Ovary (tissue), 9 donors: ENCODE results near the gene BEAN1. TPM values are rescaled to one million over a fixed set of nuclear protein-coding genes. Genes with fewer than 3 reads are reported as not detected.
A peak's percentile ranks its signal among the peaks of the same experiment; 100 is the strongest.

Experiments
- DNase-seq, 5 donors: peaks; one replicate each; pipeline ENCODE4 v3.0.0-alpha.2; 2019 to 2020
- H3K27ac ChIP-seq, 2 donors: fragments of 200-600 bp; one replicate each; pipeline versions ENCODE4 v1.5.1 to v1.8.0; 2019 to 2022
- H3K27me3 ChIP-seq: fragments of 200-600 bp; one replicate; pipeline ENCODE4 v1.8.0; 2022
- H3K36me3 ChIP-seq: fragments of 200-600 bp; sonication (generic); one replicate; pipeline ENCODE4 v1.5.1; 2019
- H3K4me1 ChIP-seq: one replicate; pipeline ENCODE4 v1.8.1; 2013; ENCODE audit warnings: mild to moderate bottlenecking, moderate library complexity; ENCODE audit not compliant: insufficient read depth
- H3K4me3 ChIP-seq: fragments of 200-600 bp; sonication (generic); one replicate; pipeline ENCODE4 v1.5.1; 2017
- H3K9me3 ChIP-seq, 2 donors: fragments of 200-600 bp in 1 of 2; sonication (generic) in 1 of 2; one replicate each; pipeline versions ENCODE4 v1.5.1 to v1.8.1; 2013 to 2019; ENCODE audit warnings: mild to moderate bottlenecking in 1 of 2, moderate library complexity in 1 of 2
- EP300 ChIP-seq: sonication (generic); formaldehyde crosslinking; IDR thresholded peaks from one replicate; pipeline ENCODE4 v1.6.1; 2017; ENCODE audit warnings: antibody characterized with exemption
- POLR2A ChIP-seq: fragments of 450-650 bp; IDR thresholded peaks from one replicate; pipeline ENCODE4 v1.6.1; 2017; ENCODE audit warnings: antibody characterized with exemption, mild to moderate bottlenecking, moderate library complexity
- WGBS, 3 donors: extraction: QIAGEN DNeasy Blood & Tissue Kit in 1 of 3; methylation state at CpG; one replicate each; pipeline versions ENCODE4 v1.1.5 to v1.1.7; 2013 to 2017; 5-methylcytosine and 5-hydroxymethylcytosine counted together
- intact Hi-C, 4 donors: fragments of 100-400 bp; cut with DNase I; formaldehyde crosslinking; loops; one replicate each; pipeline versions ENCODE4 v1.11.0 to v1.15.1; 2022 to 2023
- polyA plus RNA-seq, 2 donors: library from polyadenylated mRNA; stranded (reverse); fragments of 200-250 nt in 1 of 2; fragments of 350-450 nt in 1 of 2; fragmentation: Illumina TruSeq in 1 of 2; extraction: RNeasy Lipid Tissue Mini Kit (QIAGEN cat#74804) in 1 of 2; gene quantifications; one replicate each; pipeline ENCODE4 v1.2.3, GENCODE V29; 2013 to 2014
- total RNA-seq, 7 donors: library from RNA; depleted of rRNA in 2 of 7; stranded (reverse); fragments of >200 nt in 2 of 7; fragmentation: NEBNext Ultra II Directional in 3 of 7; extraction: Animal tissue kit (Norgen Biotek cat#: 25700) in 3 of 7; gene quantifications; one replicate each; pipeline versions ENCODE4 v1.1.0 to v1.2.4, GENCODE V29; 2016 to 2023
- TF ChIP-seq, protein P1 (sequence below), 3 donors: fragments of 450-650 bp in 2 of 3; fragments of 200-600 bp in 1 of 3; IDR thresholded peaks; one replicate each; pipeline versions ENCODE4 v1.5.1 to v1.8.0; 2016 to 2022; ENCODE audit warnings: antibody characterized with exemption in 3 of 3, mild to moderate bottlenecking in 1 of 3
- donor health status: DM: no; HTN: no; CAD: no; lungs with moderate emphysema.
- donor health status: DM: no; HTN: no; CAD: no.
- donor health status: Bipolar disorder and iron deficiency.
- donor health status: DM: yes; HTN: yes; CAD: no.
- donor health status: DM: no; HTN: no; CAD: no.
- donor health status: DM: yes; HTN: yes; CAD: no.

BEAN1 gene
- total and polyA plus RNA-seq, 9 donors, result 0.15 to 2.2 (median 0.61) TPM; not detected in 1

DNA sequence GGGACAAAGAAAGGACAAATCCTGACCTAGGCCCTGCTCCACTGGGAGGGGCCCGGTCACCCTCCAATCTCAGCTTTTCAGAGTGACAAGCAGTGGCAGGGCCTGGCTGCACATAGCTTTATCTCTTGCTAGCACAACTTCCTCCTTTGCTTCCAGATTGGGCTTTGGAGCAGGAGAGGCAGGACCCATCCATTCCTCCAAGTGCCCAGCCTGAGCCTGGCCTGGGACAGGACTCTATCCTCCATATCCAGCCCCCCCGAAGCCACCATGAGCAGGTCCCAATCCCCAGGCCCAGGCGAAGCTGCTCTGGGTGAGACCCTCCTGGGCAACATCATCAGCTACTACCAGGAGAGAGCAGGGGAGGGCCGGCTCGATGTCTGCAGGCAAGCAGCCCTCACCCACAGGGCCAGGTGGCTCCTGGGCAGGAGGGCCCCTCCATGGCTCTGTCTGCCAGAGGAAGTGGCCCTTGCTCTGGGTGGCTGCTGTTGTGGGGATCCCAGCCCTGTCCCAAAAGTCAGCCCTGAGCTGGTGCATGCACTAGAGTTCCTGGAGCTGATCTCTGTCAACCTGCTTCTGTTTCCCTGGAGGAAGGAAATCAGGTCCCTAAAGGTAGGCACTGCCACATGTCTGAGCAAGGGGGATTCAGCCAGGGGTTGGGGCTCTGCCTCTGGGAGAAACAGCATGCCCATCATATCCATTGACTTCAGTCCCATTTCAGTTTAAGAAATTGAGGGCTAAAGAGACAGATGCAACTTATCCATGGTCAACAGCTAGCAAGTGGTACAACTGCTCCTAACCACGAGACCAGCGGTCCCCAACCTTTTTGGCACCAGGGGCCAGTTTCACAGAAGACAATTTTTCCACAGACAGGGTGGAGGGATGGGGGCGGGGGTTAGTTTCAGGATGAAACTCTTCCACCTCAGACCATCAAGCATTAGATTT is 64.0 kb downstream of the BEAN1 start:
- no peaks in the 10 kb centered on the region for H3K27me3 ChIP-seq
- WGBS, 3 donors, result 86 to 94% (median 87%) methylated on average over 8 of the region's 8 CpGs
- intact Hi-C loops, result loop anchor here in 1 of 4 donors (10.0 kb wide), 1 partner anchor 114 kb away; the partner anchor contains the start of gene CMTM3
- peak in 1 of 5 donors; percentile 27 for DNase-seq
- H3K4me1 ChIP-seq, result no peaks in the 10 kb centered on the region
- H3K36me3 ChIP-seq, result no peaks in the 10 kb centered on the region
- H3K4me3 ChIP-seq, result no peak overlapping the region
- H3K27ac ChIP-seq, result no peak overlapping the region
- TF ChIP-seq EP300 (no peak), POLR2A (no peak)
- TF ChIP-seq, protein P1, sequence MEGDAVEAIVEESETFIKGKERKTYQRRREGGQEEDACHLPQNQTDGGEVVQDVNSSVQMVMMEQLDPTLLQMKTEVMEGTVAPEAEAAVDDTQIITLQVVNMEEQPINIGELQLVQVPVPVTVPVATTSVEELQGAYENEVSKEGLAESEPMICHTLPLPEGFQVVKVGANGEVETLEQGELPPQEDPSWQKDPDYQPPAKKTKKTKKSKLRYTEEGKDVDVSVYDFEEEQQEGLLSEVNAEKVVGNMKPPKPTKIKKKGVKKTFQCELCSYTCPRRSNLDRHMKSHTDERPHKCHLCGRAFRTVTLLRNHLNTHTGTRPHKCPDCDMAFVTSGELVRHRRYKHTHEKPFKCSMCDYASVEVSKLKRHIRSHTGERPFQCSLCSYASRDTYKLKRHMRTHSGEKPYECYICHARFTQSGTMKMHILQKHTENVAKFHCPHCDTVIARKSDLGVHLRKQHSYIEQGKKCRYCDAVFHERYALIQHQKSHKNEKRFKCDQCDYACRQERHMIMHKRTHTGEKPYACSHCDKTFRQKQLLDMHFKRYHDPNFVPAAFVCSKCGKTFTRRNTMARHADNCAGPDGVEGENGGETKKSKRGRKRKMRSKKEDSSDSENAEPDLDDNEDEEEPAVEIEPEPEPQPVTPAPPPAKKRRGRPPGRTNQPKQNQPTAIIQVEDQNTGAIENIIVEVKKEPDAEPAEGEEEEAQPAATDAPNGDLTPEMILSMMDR (IDR thresholded peaks at IDR 0.05), result no peak
- no peaks in the 10 kb centered on the region for H3K9me3 ChIP-seq

DNA sequence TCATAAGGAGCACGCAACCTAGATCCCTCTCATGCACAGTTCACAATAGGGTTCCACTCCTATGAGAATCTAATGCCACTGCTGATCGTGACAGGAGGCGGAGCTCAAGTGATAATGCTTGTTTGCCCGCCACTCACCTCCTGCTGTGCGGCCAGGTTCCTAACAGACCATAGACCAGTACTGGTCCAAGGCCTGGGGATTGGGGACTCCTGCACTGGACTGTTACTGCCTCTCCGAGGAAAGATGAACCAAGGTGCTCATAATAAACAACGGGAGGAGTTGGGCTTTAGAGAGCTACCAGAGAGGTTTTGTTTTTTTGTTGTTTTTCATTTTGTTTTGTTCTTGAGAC is 64.6 kb downstream of the BEAN1 start:
- Histone ChIP-seq H3K9me3 (no peaks in the 10 kb centered on the region), H3K4me3 (no peak overlapping the region), H3K4me1 (no peaks in the 10 kb centered on the region), H3K27ac (no peak overlapping the region), H3K36me3 (no peaks in the 10 kb centered on the region), H3K27me3 (no peaks in the 10 kb centered on the region)
- intact Hi-C loops, result loop anchor here in 1 of 4 donors (10.0 kb wide), 1 partner anchor 113 kb away; the partner anchor contains the start of gene CMTM3
- WGBS, 3 donors, result 79 to 82% (median 81%) methylated on average over 7 of the region's 7 CpGs
- TF ChIP-seq POLR2A (no peak), EP300 (no peak)
- TF ChIP-seq, protein P1 (IDR thresholded peaks at IDR 0.05), result no peak
- DNase-seq, result peak in 1 of 5 donors; percentile 13

DNA sequence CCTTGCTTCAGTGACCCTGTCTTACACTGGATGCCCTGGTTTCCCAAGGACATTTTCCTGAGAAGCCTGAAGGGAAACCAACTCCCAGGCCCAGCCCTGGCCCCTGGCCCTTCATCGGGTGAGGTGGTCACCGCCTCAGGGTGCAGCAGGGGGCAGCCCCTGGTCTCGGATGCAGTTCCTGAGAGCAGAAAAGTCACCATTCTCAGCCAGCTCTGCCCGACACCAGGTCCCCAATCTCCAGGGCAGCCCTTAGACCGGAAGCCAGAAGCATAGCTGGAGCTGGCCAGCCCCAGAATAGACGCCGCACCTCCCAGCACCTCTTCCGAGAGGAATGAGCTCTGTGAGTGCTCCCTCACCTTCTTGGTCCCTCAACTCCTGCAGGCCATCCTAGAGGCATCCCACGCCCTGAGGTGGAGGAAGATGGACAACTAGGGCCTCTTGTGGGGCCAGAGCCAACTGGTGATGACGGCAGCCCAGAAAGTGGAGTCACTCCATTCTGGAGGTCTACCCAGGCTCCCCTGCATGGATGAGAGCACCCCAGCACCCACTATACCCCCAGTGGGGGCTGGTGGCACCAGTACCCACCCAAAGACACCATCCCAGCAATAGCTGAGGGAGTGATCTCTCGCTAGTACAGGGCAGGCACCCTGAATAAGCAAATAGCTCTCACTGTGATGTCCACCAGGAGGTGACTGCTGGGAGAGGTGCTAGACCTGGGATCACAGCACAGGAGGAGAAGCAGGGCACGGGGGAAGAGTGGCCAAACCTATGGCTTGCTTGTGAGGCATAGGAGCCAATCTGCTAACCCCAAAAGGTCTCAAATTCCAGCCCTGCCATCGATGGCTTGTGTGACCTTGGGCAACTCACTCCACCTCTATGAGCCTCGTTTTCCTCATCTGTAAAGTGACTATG is 66.7 kb downstream of the BEAN1 start:
- intact Hi-C loops, result loop anchor here in 1 of 4 donors (10.0 kb wide), 1 partner anchor 111 kb away; the partner anchor contains the start of gene CMTM3
- H3K27ac ChIP-seq, result no peak overlapping the region
- no peak for TF ChIP-seq POLR2A
- TF ChIP-seq, protein P1 (IDR thresholded peaks at IDR 0.05), result no peak
- TF ChIP-seq EP300, result no peak
- H3K27me3 ChIP-seq, result no peaks in the 10 kb centered on the region
- peak in 1 of 5 donors; percentile 23 for DNase-seq
- H3K9me3 ChIP-seq, result no peaks in the 10 kb centered on the region
- H3K4me3 ChIP-seq, result no peak overlapping the region
- no peaks in the 10 kb centered on the region for H3K36me3 ChIP-seq
- 87 to 89% (median 88%) methylated on average over 13 to 14 of the region's 14 CpGs for WGBS, 3 donors
- no peaks in the 10 kb centered on the region for H3K4me1 ChIP-seq

DNA sequence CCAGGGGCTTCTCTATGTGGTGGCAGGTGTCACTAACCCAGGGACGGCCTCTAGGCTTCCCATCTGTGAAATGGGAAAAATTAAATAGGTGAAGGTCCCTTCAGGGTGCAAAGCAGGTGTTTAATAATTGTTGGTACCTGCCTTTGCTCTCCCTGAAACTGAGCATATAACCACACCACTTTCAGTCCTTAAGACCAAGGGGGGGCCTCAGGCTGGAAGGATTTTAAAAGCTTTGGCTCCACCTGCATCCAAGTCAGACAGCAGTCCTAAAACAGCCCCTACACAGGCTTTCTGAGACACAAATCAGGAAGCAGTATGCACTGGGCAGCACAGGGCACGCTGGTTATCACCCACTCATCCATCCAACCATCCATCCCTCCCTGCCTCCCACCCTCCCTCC is 67.8 kb downstream of the BEAN1 start:
- no peaks in the 10 kb centered on the region for H3K4me1 ChIP-seq
- H3K27ac ChIP-seq, result no peak overlapping the region
- no peak overlapping the region for H3K4me3 ChIP-seq
- H3K9me3 ChIP-seq, result no peaks in the 10 kb centered on the region
- no peaks in the 10 kb centered on the region for H3K36me3 ChIP-seq
- intact Hi-C loops, result loop anchor here in 1 of 4 donors (10.0 kb wide), 1 partner anchor 110 kb away; the partner anchor contains the start of gene CMTM3
- peak in 1 of 5 donors; percentile 8 for DNase-seq
- WGBS, 3 donors, result 91 to 97% (median 94%) methylated on average over 2 of the region's 2 CpGs
- H3K27me3 ChIP-seq, result no peaks in the 10 kb centered on the region
- TF ChIP-seq POLR2A (no peak), EP300 (no peak)
- TF ChIP-seq, protein P1 (IDR thresholded peaks at IDR 0.05), result no peak
